ENCODE data around the gene SYNE2.
"Not testable (repeated sequence)": the region's sequence is repeated elsewhere in the genome, so short reads cannot be mapped to it uniquely, and the experiment has no call there.

SYNE2 gene

GRCh38 chr14:63852817-63853731, at the start of gene SYNE2:
SYNE2 (plus strand) TSS chr14:63853004; CDS start chr14:63909149, 56,145 bp downstream.
- DNase-seq = peak; percentile 76

- not testable (repeated sequence) for DNase-seq
Measured at GRCh38 chr14:63803221-63803791, 49.5 kb upstream of the SYNE2 start.

GRCh38 chr14:63806064-63806463, 46.7 kb upstream of the SYNE2 start:
- not testable (repeated sequence) for DNase-seq

- not testable (repeated sequence) for DNase-seq
Measured at GRCh38 chr14:63811692-63812091, 41.1 kb upstream of the SYNE2 start.

- no peak for DNase-seq
Measured at GRCh38 chr14:63833728-63834127, 19.1 kb upstream of the SYNE2 start.

GRCh38 chr14:63840981-63841380, 11.8 kb upstream of the SYNE2 start:
- peak; percentile 50 for DNase-seq

GRCh38 chr14:63843796-63844195, 9.0 kb upstream of the SYNE2 start:
- no peak for DNase-seq

GRCh38 chr14:63848890-63849289, 3.9 kb upstream of the SYNE2 start:
- no peak for DNase-seq

GRCh38 chr14:63852271-63852816, 460 bp upstream of the SYNE2 start:
- DNase-seq = no peak

GRCh38 chr14:63853831-63854293, 1.1 kb downstream of the SYNE2 start:
- peak; percentile 61 for DNase-seq

- no peak for DNase-seq
Measured at GRCh38 chr14:63854330-63854729, 1.5 kb downstream of the SYNE2 start.

GRCh38 chr14:63855281-63855680, 2.5 kb downstream of the SYNE2 start:
- DNase-seq = no peak

- DNase-seq = peak; percentile 19
Measured at GRCh38 chr14:63857466-63858030, 4.7 kb downstream of the SYNE2 start.

GRCh38 chr14:63860146-63860545, 7.3 kb downstream of the SYNE2 start:
- DNase-seq = no peak

- DNase-seq = no peak
Measured at GRCh38 chr14:63862163-63862562, 9.4 kb downstream of the SYNE2 start.

- DNase-seq = no peak
Measured at GRCh38 chr14:63863004-63863403, 10.2 kb downstream of the SYNE2 start.

- not testable (repeated sequence) for DNase-seq
Measured at GRCh38 chr14:63864775-63865174, 12.0 kb downstream of the SYNE2 start.

GRCh38 chr14:63867933-63868921, 15.4 kb downstream of the SYNE2 start:
- peak; percentile 7 for DNase-seq

GRCh38 chr14:63869940-63870752, 17.3 kb downstream of the SYNE2 start:
- not testable (repeated sequence) for DNase-seq

- DNase-seq = not testable (repeated sequence)
Measured at GRCh38 chr14:63870753-63871037, 17.9 kb downstream of the SYNE2 start.

GRCh38 chr14:63874223-63874622, 21.4 kb downstream of the SYNE2 start:
- DNase-seq = no peak

All from CD4-positive, alpha-beta T cell treated with Interferon gamma for 1 hour (primary cell).